ENCODE results near the gene SNX5.
A peak's percentile ranks its signal among the peaks of the same experiment; 100 is the strongest.

SNX5 gene

DNA sequence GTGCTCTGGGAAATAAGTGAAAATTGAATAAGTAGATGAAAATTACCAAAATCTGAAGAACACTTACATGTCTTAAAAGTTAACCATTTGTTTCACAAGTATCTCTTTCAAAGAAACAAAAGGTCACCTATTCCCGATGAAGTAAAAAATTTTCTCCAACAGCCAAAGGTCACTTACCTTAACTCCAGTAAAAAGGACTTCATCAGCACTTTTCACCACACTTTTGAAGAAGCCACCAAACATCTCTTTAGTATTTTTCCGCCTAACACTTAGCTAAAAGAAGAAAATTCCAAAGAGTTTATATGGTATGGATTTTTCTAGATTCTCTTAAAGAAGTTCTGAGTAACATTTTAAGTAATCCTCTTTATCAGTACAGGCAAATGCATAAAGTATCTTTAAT, 17.3 kb downstream of the SNX5 start:
- no peak overlapping the region for H3K4me3 ChIP-seq
- H3K27ac ChIP-seq = peak overlapping the region; percentile 37; the same call in 1 of the 2 replicates
- no peak overlapping the region for H3K9ac ChIP-seq (ENCODE audit: insufficient read length)
- H3K36me3 ChIP-seq (ENCODE audit: insufficient read depth, low read length) = peaks cover 100% of the 10 kb centered on the region
- TF ChIP-seq POLR2AphosphoS5 (IDR thresholded peaks at IDR 0.05; ENCODE audit: borderline replicate concordance, low read depth, low read length) = no peak
- no peak for DNase-seq (ENCODE audit: low read depth, low spot score)
- no peaks in the 10 kb centered on the region for H3K9me3 ChIP-seq (ENCODE audit: low read depth, low read length)

DNA sequence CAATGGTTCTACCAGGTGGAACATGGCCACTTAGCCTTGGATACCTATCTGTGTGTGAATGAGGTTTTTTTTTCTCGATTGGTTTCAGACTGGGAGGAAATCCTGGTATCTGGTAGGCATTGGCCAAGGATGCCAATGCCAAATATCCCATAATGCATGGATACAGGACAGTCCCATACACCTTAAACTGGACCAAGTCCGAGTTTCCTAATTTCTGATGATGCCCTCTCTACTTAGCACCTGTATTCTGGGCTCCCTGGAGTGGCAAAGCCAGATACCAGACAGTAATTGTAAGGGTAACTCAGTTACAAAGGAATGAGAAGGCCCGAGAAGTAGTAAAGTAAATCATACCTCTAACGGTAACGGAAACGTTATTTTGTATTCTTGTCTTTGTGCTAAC, 17.9 kb downstream of the SNX5 start:
- Histone ChIP-seq H3K4me3 (no peak overlapping the region), H3K9ac (ENCODE audit: insufficient read length) (no peak overlapping the region), H3K27ac (no peak overlapping the region), H3K36me3 (ENCODE audit: insufficient read depth, low read length) (peaks cover 100% of the 10 kb centered on the region), H3K9me3 (ENCODE audit: low read depth, low read length) (no peaks in the 10 kb centered on the region)
- no peak for TF ChIP-seq EZH2 (IDR thresholded peaks at IDR 0.05)
- no peak for TF ChIP-seq POLR2AphosphoS5 (IDR thresholded peaks at IDR 0.05; ENCODE audit: borderline replicate concordance, low read depth, low read length)
- no peak for TF ChIP-seq FOXP2 (optimal IDR thresholded peaks at IDR 0.05; ENCODE audit: control extremely low read depth, extremely low read length, insufficient read depth)
- no peak for DNase-seq (ENCODE audit: low read depth, low spot score)

DNA sequence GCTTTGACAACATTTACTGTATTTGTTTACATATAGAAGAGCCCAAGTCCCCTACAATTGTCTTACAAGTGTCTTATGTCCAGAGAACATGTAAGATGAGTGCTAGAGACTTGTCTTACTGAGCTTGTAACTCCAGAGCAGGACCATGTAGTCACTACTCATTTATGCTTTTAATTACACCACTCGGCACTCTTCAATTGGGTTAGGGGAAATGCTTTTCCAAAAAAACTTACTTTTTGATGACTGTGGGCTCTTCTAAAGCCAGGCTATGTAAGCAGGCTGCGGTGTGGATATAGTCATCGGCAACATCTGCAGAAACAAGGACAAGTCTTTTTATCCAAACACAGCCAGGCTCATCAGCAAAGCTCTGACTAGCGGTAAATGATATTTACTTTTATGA, 18.7 kb downstream of the SNX5 start:
- Histone ChIP-seq H3K9ac (ENCODE audit: insufficient read length) (no peak overlapping the region), H3K27ac (no peak overlapping the region), H3K4me3 (no peak overlapping the region), H3K36me3 (ENCODE audit: insufficient read depth, low read length) (peaks cover 100% of the 10 kb centered on the region), H3K9me3 (ENCODE audit: low read depth, low read length) (no peaks in the 10 kb centered on the region)
- DNase-seq (ENCODE audit: low read depth, low spot score) = no peak
- TF ChIP-seq POLR2AphosphoS5 (IDR thresholded peaks at IDR 0.05; ENCODE audit: borderline replicate concordance, low read depth, low read length) (no peak), EZH2 (IDR thresholded peaks at IDR 0.05) (no peak), FOXP2 (optimal IDR thresholded peaks at IDR 0.05; ENCODE audit: control extremely low read depth, extremely low read length, insufficient read depth) (no peak)

DNA sequence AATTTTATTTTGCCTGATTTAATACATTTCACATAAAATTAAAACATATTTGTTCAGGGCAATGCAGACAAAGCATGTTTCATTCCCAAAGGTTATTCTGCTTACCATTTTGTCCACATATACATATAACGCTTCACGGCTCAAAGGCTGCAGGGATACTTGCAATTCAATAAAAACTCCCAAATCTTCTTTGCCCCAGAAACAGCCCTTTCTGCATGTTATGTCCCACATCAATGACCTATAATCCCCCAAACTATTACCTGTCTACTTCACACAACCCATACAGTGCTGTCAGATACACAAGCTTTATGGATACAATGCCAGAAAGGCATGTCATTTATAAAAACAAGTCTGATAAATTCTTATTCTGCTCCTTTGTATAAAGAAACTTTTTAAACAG, 20.2 kb downstream of the SNX5 start:
- no peak for TF ChIP-seq EZH2 (IDR thresholded peaks at IDR 0.05)
- TF ChIP-seq FOXP2 (optimal IDR thresholded peaks at IDR 0.05; ENCODE audit: control extremely low read depth, extremely low read length, insufficient read depth) = no peak
- no peak; the same call in 1 of the 2 replicates for TF ChIP-seq POLR2AphosphoS5 (IDR thresholded peaks at IDR 0.05; ENCODE audit: borderline replicate concordance, low read depth, low read length)
- Histone ChIP-seq H3K9ac (ENCODE audit: insufficient read length) (no peak overlapping the region), H3K36me3 (ENCODE audit: insufficient read depth, low read length) (peaks cover 100% of the 10 kb centered on the region), H3K9me3 (ENCODE audit: low read depth, low read length) (no peaks in the 10 kb centered on the region), H3K27ac (0 out of 2 replicates have a peak overlapping the region, but pooled peaks have one; percentile 25), H3K4me3 (no peak overlapping the region)
- no peak for DNase-seq (ENCODE audit: low read depth, low spot score)

DNA sequence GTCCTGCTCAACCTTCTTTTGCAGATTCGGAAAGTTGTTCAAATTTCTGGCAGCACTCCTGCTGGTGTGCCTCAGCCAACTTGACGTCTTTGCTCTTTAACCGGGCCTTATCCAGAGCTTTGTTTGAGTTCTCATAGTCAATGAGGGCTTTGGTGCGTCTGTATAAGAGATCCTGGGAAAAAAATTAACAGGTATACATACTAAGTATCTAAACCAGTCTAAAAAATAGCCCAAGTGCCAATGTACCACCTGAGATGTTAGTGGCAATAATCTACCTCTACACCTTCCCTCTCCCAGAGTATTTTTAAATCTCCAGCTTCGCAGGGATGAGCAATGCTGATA, 21.1 kb downstream of the SNX5 start:
- Histone ChIP-seq H3K4me3 (no peak overlapping the region), H3K9ac (ENCODE audit: insufficient read length) (no peak overlapping the region), H3K9me3 (ENCODE audit: low read depth, low read length) (no peaks in the 10 kb centered on the region), H3K27ac (no peak overlapping the region; the same call in 1 of the 2 replicates), H3K36me3 (ENCODE audit: insufficient read depth, low read length) (peaks cover 100% of the 10 kb centered on the region)
- DNase-seq (ENCODE audit: low read depth, low spot score) = no peak
- no peak for TF ChIP-seq POLR2AphosphoS5 (IDR thresholded peaks at IDR 0.05; ENCODE audit: borderline replicate concordance, low read depth, low read length)
- no peak for TF ChIP-seq EZH2 (IDR thresholded peaks at IDR 0.05)
- TF ChIP-seq FOXP2 (optimal IDR thresholded peaks at IDR 0.05; ENCODE audit: control extremely low read depth, extremely low read length, insufficient read depth) = no peak

DNA sequence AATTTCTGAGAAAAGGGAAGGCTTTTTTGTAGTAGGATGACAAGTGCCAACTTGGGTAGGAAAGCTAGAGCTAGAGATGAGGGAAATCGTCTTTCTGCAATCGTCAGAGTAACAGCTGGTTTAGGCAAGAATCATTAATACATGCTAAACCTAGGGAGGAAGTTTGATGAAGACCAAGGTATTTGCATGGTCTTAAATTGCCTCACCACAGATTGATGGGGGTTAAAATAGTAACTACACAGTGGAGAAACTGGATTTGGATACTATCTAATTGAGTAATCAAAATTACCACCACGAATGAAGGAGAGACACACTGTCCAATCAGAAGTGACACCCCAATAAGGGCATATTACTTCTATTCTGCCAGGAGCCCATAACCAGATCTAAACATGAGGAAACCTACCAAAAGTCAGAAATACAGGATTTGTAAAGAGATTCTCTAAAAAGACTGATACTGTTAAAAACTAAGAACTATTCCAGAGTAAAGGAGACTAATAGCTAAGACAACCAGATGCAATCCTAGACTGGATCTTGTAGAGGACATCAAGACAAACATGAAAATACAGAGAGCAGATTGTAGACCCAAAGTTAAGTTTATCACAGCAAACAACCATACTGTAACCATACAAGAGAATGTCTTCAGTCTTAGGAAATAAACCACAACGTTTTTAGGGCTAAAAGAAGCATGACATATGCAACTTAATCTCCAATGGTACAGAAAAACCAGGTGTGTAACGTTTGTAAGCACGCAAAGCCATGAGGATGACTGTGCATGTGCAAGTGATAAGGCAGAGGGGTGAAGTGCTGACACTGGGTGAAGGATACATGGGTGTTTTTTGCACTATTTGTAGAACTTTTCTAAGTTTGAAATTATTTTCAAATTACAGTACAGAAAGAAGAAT, 21.8 kb downstream of the SNX5 start:
- no peak overlapping the region for H3K4me3 ChIP-seq
- no peak for TF ChIP-seq EZH2 (IDR thresholded peaks at IDR 0.05)
- no peak for TF ChIP-seq POLR2AphosphoS5 (IDR thresholded peaks at IDR 0.05; ENCODE audit: borderline replicate concordance, low read depth, low read length)
- no peak for TF ChIP-seq FOXP2 (optimal IDR thresholded peaks at IDR 0.05; ENCODE audit: control extremely low read depth, extremely low read length, insufficient read depth)
- no peak overlapping the region for H3K9ac ChIP-seq (ENCODE audit: insufficient read length)
- H3K36me3 ChIP-seq (ENCODE audit: insufficient read depth, low read length) = peaks cover 100% of the 10 kb centered on the region
- H3K9me3 ChIP-seq (ENCODE audit: low read depth, low read length) = no peaks in the 10 kb centered on the region
- H3K27ac ChIP-seq = peak overlapping the region; percentile 10; the same call in 1 of the 2 replicates
- DNase-seq (ENCODE audit: low read depth, low spot score) = no peak

- peaks cover 100% of the 10 kb centered on the region for H3K36me3 ChIP-seq (ENCODE audit: insufficient read depth, low read length)
- TF ChIP-seq FOXP2 (optimal IDR thresholded peaks at IDR 0.05; ENCODE audit: control extremely low read depth, extremely low read length, insufficient read depth) (no peak), POLR2AphosphoS5 (IDR thresholded peaks at IDR 0.05; ENCODE audit: borderline replicate concordance, low read depth, low read length) (no peak), EZH2 (IDR thresholded peaks at IDR 0.05) (no peak)
- no peak overlapping the region for H3K9ac ChIP-seq (ENCODE audit: insufficient read length)
- no peak overlapping the region for H3K4me3 ChIP-seq
- DNase-seq (ENCODE audit: low read depth, low spot score) = no peak
- H3K27ac ChIP-seq = no peak overlapping the region
- H3K9me3 ChIP-seq (ENCODE audit: low read depth, low read length) = no peaks in the 10 kb centered on the region
Observed at GRCh38 chr20:17946040-17946439, 22.6 kb downstream of the SNX5 start.

DNA sequence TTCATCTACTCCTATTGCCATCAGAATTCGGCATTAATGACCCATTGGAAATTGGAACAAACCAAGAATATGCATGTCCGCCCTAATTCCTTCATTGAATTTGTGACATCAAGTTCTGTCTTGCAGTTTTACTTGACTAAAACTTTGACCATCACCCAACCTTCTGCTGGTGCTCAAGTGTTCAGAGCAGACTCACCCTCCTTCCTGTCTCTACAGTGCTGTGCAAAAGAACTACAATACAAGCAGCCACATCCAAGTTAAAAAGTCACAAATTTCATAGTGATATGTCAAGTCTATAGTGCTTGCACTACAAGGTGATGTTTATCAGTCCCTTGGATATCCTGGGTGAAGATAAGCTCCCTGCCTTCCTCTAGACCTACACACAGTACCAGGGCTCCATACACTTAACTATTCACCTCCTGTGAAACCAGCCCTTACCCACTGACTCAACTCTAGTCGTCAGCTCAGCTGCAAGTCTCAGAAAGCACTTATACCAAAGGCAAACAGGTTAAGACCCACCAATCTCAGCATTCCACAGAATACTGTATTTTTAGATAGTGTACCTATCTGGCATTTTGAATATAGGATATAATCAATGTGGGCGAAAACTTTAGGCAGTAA, 23.6 kb downstream of the SNX5 start:
- Histone ChIP-seq H3K36me3 (ENCODE audit: insufficient read depth, low read length) (peaks cover 98% of the 10 kb centered on the region), H3K9me3 (ENCODE audit: low read depth, low read length) (no peaks in the 10 kb centered on the region), H3K27ac (0 out of 2 replicates have a peak overlapping the region, but pooled peaks have one; percentile 28), H3K4me3 (no peak overlapping the region), H3K9ac (ENCODE audit: insufficient read length) (no peak overlapping the region)
- DNase-seq (ENCODE audit: low read depth, low spot score) = no peak
- TF ChIP-seq FOXP2 (optimal IDR thresholded peaks at IDR 0.05; ENCODE audit: control extremely low read depth, extremely low read length, insufficient read depth) (no peak), EZH2 (IDR thresholded peaks at IDR 0.05) (no peak), POLR2AphosphoS5 (IDR thresholded peaks at IDR 0.05; ENCODE audit: borderline replicate concordance, low read depth, low read length) (no peak)

Measured in SK-N-MC (cell line).